ENCODE results near the gene ZNF678. TPM values are rescaled to one million over a fixed set of nuclear protein-coding genes. Genes with fewer than 3 reads are reported as not detected.
"Not testable (repeated sequence)": the region's sequence is repeated elsewhere in the genome, so short reads cannot be mapped to it uniquely, and the experiment has no call there.

Gene ZNF678
- total RNA-seq, 1 donor from 2014 or later = 17.5 TPM

- Mint-ChIP-seq H3K36me3 (ENCODE audit: unreplicated experiment) (peaks cover 6% of the 10 kb centered on the region), H3K27ac (ENCODE audit: unreplicated experiment) (peak overlapping the region; percentile 26), H3K9me3 (ENCODE audit: unreplicated experiment) (peaks cover 2% of the 10 kb centered on the region), H3K4me3 (ENCODE audit: unreplicated experiment) (no peak overlapping the region), H3K4me1 (ENCODE audit: low read depth, unreplicated experiment) (peaks cover 6% of the 10 kb centered on the region), H3K27me3 (ENCODE audit: unreplicated experiment) (peaks cover 6% of the 10 kb centered on the region)
- DNase-seq = no peak
- TF ChIP-seq, protein P1, sequence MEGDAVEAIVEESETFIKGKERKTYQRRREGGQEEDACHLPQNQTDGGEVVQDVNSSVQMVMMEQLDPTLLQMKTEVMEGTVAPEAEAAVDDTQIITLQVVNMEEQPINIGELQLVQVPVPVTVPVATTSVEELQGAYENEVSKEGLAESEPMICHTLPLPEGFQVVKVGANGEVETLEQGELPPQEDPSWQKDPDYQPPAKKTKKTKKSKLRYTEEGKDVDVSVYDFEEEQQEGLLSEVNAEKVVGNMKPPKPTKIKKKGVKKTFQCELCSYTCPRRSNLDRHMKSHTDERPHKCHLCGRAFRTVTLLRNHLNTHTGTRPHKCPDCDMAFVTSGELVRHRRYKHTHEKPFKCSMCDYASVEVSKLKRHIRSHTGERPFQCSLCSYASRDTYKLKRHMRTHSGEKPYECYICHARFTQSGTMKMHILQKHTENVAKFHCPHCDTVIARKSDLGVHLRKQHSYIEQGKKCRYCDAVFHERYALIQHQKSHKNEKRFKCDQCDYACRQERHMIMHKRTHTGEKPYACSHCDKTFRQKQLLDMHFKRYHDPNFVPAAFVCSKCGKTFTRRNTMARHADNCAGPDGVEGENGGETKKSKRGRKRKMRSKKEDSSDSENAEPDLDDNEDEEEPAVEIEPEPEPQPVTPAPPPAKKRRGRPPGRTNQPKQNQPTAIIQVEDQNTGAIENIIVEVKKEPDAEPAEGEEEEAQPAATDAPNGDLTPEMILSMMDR (IDR thresholded peaks at IDR 0.05; ENCODE audit: partially characterized antibody, unreplicated experiment) = no peak
Measured at GRCh38 chr1:227546598-227547309, 16.6 kb upstream of the ZNF678 start.

DNA sequence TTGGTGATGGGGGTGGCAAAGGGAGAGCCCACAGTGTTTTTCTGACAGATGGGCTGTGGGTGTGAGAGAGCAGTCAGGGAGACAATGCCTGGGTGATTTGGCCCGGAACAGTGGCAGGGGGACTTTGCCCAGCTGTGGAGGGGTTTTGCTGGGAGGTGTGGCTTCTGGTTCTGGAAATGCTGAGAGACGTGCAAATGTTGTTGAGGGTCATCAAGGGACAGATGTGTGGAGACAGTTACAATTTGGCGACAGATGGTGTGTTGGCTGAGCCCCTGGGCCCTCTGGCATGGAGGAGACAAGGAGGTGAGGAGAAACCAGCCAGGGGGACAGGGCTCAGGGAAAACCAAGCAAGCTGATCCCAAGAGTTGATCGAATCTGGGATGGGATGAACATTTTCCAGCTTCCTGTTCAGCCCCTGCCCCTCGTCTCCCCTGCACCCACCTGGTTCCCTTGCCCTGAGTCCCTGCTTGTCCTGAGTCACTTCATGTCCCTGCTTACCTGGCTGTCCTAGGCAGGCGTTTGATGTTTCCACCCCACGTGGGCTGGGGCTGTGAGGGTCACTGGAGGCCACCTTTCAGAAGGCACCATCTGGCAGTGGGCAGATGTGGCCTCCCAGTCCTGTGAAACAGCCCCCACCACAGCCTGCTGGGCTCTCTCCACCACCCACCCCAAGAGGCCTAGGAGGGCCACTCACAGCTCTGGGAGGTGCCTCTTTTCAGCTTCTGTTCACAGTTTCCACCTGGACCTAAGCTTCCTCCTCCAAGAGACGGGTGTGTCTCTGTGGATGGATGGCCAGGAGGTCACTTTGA, 15.8 kb upstream of the ZNF678 start:
- H3K27ac Mint-ChIP-seq (ENCODE audit: unreplicated experiment) = peak overlapping the region; percentile 26
- DNase-seq = no peak
- peaks cover 9% of the 10 kb centered on the region for H3K36me3 Mint-ChIP-seq (ENCODE audit: unreplicated experiment)
- H3K27me3 Mint-ChIP-seq (ENCODE audit: unreplicated experiment) = peaks cover 6% of the 10 kb centered on the region
- H3K4me3 Mint-ChIP-seq (ENCODE audit: unreplicated experiment) = no peak overlapping the region
- H3K4me1 Mint-ChIP-seq (ENCODE audit: low read depth, unreplicated experiment) = peaks cover 6% of the 10 kb centered on the region
- peaks cover 2% of the 10 kb centered on the region for H3K9me3 Mint-ChIP-seq (ENCODE audit: unreplicated experiment)
- TF ChIP-seq, protein P1 (IDR thresholded peaks at IDR 0.05; ENCODE audit: partially characterized antibody, unreplicated experiment) = no peak

DNA sequence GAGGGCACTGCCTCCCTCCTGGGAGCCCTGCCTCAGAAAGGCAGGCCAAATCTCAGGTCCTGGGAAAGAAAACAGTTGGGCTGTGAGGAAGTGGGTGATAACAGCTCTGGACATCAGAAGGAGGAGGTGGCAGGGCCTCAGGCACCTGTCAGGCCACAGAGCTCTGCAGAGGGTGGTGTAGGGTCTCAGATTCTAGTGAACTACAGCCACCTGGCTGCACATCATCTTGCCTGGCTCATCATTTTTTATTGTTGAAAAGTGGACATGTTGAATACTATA, 15.3 kb upstream of the ZNF678 start:
- Mint-ChIP-seq H3K27me3 (ENCODE audit: unreplicated experiment) (peaks cover 4% of the 10 kb centered on the region), H3K36me3 (ENCODE audit: unreplicated experiment) (peaks cover 13% of the 10 kb centered on the region), H3K27ac (ENCODE audit: unreplicated experiment) (no peak overlapping the region), H3K4me3 (ENCODE audit: unreplicated experiment) (no peak overlapping the region), H3K9me3 (ENCODE audit: unreplicated experiment) (no peaks in the 10 kb centered on the region), H3K4me1 (ENCODE audit: low read depth, unreplicated experiment) (peaks cover 4% of the 10 kb centered on the region)
- TF ChIP-seq, protein P1 (IDR thresholded peaks at IDR 0.05; ENCODE audit: partially characterized antibody, unreplicated experiment) = no peak
- no peak for DNase-seq

- Mint-ChIP-seq H3K27me3 (ENCODE audit: unreplicated experiment) (peaks cover 3% of the 10 kb centered on the region), H3K36me3 (ENCODE audit: unreplicated experiment) (peaks cover 13% of the 10 kb centered on the region)
- TF ChIP-seq, protein P1 (IDR thresholded peaks at IDR 0.05; ENCODE audit: partially characterized antibody, unreplicated experiment) = no peak
Measured at GRCh38 chr1:227548448-227548847, 14.9 kb upstream of the ZNF678 start.

DNA sequence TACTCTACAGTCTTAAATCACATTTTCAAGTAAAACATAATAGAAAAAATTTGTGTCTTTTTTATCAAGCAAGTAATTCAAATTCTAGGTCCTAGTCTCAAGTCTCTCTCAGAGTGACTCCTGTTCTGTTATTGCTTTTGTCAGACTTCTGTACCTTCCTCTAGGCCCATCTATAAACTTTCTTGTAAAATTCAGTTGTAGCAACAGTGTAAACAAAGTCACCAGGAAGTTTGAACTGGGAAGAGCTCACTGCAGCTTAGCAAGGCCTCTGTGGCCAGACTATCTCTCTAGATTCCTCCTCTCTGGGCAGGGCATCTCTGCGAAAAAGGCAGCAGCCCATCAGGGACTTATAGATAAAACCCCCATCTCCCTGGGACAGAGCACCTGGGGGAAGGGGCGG, 13.5 kb upstream of the ZNF678 start:
- Mint-ChIP-seq H3K27me3 (ENCODE audit: unreplicated experiment) (peaks cover 3% of the 10 kb centered on the region), H3K9me3 (ENCODE audit: unreplicated experiment) (peaks cover 2% of the 10 kb centered on the region), H3K27ac (ENCODE audit: unreplicated experiment) (no peak overlapping the region), H3K36me3 (ENCODE audit: unreplicated experiment) (peaks cover 24% of the 10 kb centered on the region), H3K4me3 (ENCODE audit: unreplicated experiment) (no peak overlapping the region), H3K4me1 (ENCODE audit: low read depth, unreplicated experiment) (peaks cover 4% of the 10 kb centered on the region)
- no peak for DNase-seq
- TF ChIP-seq, protein P1 (IDR thresholded peaks at IDR 0.05; ENCODE audit: partially characterized antibody, unreplicated experiment) = no peak

More at GRCh38 chr1:227548448-227548847, 14.9 kb upstream of the ZNF678 start:
- Mint-ChIP-seq H3K4me1 (ENCODE audit: low read depth, unreplicated experiment) (peaks cover 4% of the 10 kb centered on the region), H3K4me3 (ENCODE audit: unreplicated experiment) (no peak overlapping the region), H3K27ac (ENCODE audit: unreplicated experiment) (no peak overlapping the region), H3K9me3 (ENCODE audit: unreplicated experiment) (no peaks in the 10 kb centered on the region)
- no peak for DNase-seq

GRCh38 chr1:227551881-227552280, 11.5 kb upstream of the ZNF678 start:
- not testable (repeated sequence) for H3K27me3 Mint-ChIP-seq (ENCODE audit: unreplicated experiment); H3K27ac Mint-ChIP-seq (ENCODE audit: unreplicated experiment); H3K4me3 Mint-ChIP-seq (ENCODE audit: unreplicated experiment); DNase-seq; H3K4me1 Mint-ChIP-seq (ENCODE audit: low read depth, unreplicated experiment); H3K9me3 Mint-ChIP-seq (ENCODE audit: unreplicated experiment)
- H3K36me3 Mint-ChIP-seq (ENCODE audit: unreplicated experiment) = peaks cover 24% of the 10 kb centered on the region
